ENCODE measurements around the gene CCL7. TPM values are rescaled to one million over a fixed set of nuclear protein-coding genes. Genes with fewer than 3 reads are reported as not detected.
A peak's percentile ranks its signal among the peaks of the same experiment; 100 is the strongest.
"Not testable (repeated sequence)": the region's sequence is repeated elsewhere in the genome, so short reads cannot be mapped to it uniquely, and the experiment has no call there.

Gene CCL7
- total RNA-seq: not detected

GRCh38 chr17:34269969-34270368, at the start of gene CCL7:
TSS of gene CCL7 (plus strand) at chr17:34270221. CDS start at chr17:34270291, 70 bp downstream.
- ATAC-seq: no peak

GRCh38 chr17:34220752-34221395, 49.1 kb upstream of the CCL7 start:
- ATAC-seq: no peak

- no peak for ATAC-seq
Measured at GRCh38 chr17:34221411-34221810, 48.6 kb upstream of the CCL7 start.

- ATAC-seq: no peak
Measured at GRCh38 chr17:34222722-34223497, 47.1 kb upstream of the CCL7 start.

GRCh38 chr17:34225046-34225445, 45.0 kb upstream of the CCL7 start:
- ATAC-seq: no peak

GRCh38 chr17:34226011-34226743, 43.8 kb upstream of the CCL7 start:
- no peak for ATAC-seq

GRCh38 chr17:34226744-34227034, 43.3 kb upstream of the CCL7 start:
- no peak for ATAC-seq

GRCh38 chr17:34227293-34227692, 42.7 kb upstream of the CCL7 start:
- ATAC-seq: not testable (repeated sequence)

- ATAC-seq: no peak
Measured at GRCh38 chr17:34227707-34228106, 42.3 kb upstream of the CCL7 start.

GRCh38 chr17:34228781-34229180, 41.2 kb upstream of the CCL7 start:
- no peak for ATAC-seq

- no peak for ATAC-seq
Measured at GRCh38 chr17:34230342-34230741, 39.7 kb upstream of the CCL7 start.

GRCh38 chr17:34234616-34235015, 35.4 kb upstream of the CCL7 start:
- ATAC-seq: no peak

GRCh38 chr17:34235389-34236028, 34.5 kb upstream of the CCL7 start:
- peak; percentile 44 for ATAC-seq

GRCh38 chr17:34236281-34236892, 33.6 kb upstream of the CCL7 start:
- ATAC-seq: no peak

- no peak for ATAC-seq
Measured at GRCh38 chr17:34237458-34237857, 32.6 kb upstream of the CCL7 start.

GRCh38 chr17:34241062-34241461, 29.0 kb upstream of the CCL7 start:
- no peak for ATAC-seq

GRCh38 chr17:34242587-34243363, 27.2 kb upstream of the CCL7 start:
- ATAC-seq: no peak

- no peak for ATAC-seq
Measured at GRCh38 chr17:34243364-34244320, 26.4 kb upstream of the CCL7 start.

GRCh38 chr17:34245351-34245905, 24.6 kb upstream of the CCL7 start:
- ATAC-seq: no peak

GRCh38 chr17:34246446-34246845, 23.6 kb upstream of the CCL7 start:
- ATAC-seq: no peak
